Spleen (tissue), 7 donors: ENCODE data around the gene PPOX.

ENCODE experiments used
- CTCF ChIP-seq, 11 experiments: fragments of 200-600 bp in 7 of 11; fragments of 450-650 bp in 4 of 11; sonication (generic) in 4 of 11; IDR thresholded peaks in 8 of 11; conservative IDR thresholded peaks in 3 of 11; 1 replicate in 7 of 11; 2 replicates in 4 of 11; pipeline versions ENCODE4 v1.4.0 to v1.8.0; 2016 to 2021; ENCODE audit warnings: antibody characterized with exemption in 11 of 11, inconsistent platforms in 4 of 11, mild to moderate bottlenecking in 1 of 11
- POLR2A ChIP-seq, 3 donors: fragments of 450-650 bp; IDR thresholded peaks; one replicate each; pipeline ENCODE4 v1.5.1; 2017; ENCODE audit warnings: antibody characterized with exemption in 3 of 3, mild to moderate bottlenecking in 1 of 3
- donor health status: DM: no; HTN: no; CAD: no; lungs with moderate emphysema.
- donor health status: DM: no; HTN: no; CAD: no.
- donor health status: DM: no; HTN: no; CAD: no.

GRCh38 chr1:161219078-161219892, 53.1 kb downstream of the PPOX start:
- no peak for TF ChIP-seq CTCF (IDR thresholded peaks at IDR 0.05 in 8 of 11, conservative IDR thresholded peaks at IDR 0.05 in 3 of 11)
- no peak for TF ChIP-seq POLR2A (IDR thresholded peaks at IDR 0.05)
